Testis (tissue), 3 donors: ENCODE measurements around the gene SDCCAG8. TPM values are rescaled to one million over a fixed set of nuclear protein-coding genes. Genes with fewer than 3 reads are reported as not detected.

Experiments used
- DNase-seq: peaks from one replicate; pipeline ENCODE4 v3.0.0-alpha.2; 2019
- H3K27ac ChIP-seq, 2 donors: fragments of 200-600 bp; sonication (generic); one replicate each; pipeline ENCODE4 v1.5.1; 2019
- H3K27me3 ChIP-seq: fragments of 200-600 bp; sonication (generic); one replicate; pipeline ENCODE4 v1.5.1; 2019
- H3K36me3 ChIP-seq: fragments of 200-600 bp; sonication (generic); one replicate; pipeline ENCODE4 v1.5.1; 2017; ENCODE audit warnings: low read depth; ENCODE audit errors: missing control alignments
- H3K4me1 ChIP-seq: fragments of 200-600 bp; sonication (generic); one replicate; pipeline ENCODE4 v1.5.1; 2019
- H3K4me3 ChIP-seq, 2 donors: fragments of 200-600 bp; sonication (generic); one replicate each; pipeline ENCODE4 v1.5.1; 2017 to 2019
- H3K9me3 ChIP-seq: fragments of 200-600 bp; sonication (generic); one replicate; pipeline ENCODE4 v1.5.1; 2017
- POLR2A ChIP-seq: fragments of 450-650 bp; IDR thresholded peaks from one replicate; pipeline ENCODE4 v1.6.1; 2017; ENCODE audit warnings: antibody characterized with exemption, mild to moderate bottlenecking, moderate library complexity
- WGBS, 2 donors: methylation state at CpG; one replicate each; pipeline ENCODE4 v1.1.5; 2018; 5-methylcytosine and 5-hydroxymethylcytosine counted together
- intact Hi-C: fragments of 100-400 bp; cut with DNase I; formaldehyde crosslinking; loops from one replicate; pipeline ENCODE4 v1.15.1; 2023; ENCODE audit warnings: low total_unique reads
- polyA plus RNA-seq: library from polyadenylated mRNA; stranded (reverse); fragments of 350-450 nt; fragmentation: Illumina TruSeq; extraction: RNeasy Lipid Tissue Mini Kit (QIAGEN cat#74804); gene quantifications from one replicate; pipeline ENCODE4 v1.2.3, GENCODE V29; 2014; ENCODE audit warnings: low read depth, low replicate concordance; ENCODE audit not compliant: insufficient read depth
- total RNA-seq, 2 donors: library from RNA; depleted of rRNA; stranded (reverse); fragments of >200 nt; gene quantifications; one replicate each; pipeline ENCODE4 v1.2.3, GENCODE V29; 2016
- TF ChIP-seq, protein P1 (sequence below), 3 experiments: fragments of 450-650 bp in 2 of 3; fragments of 200-600 bp in 1 of 3; sonication (generic) in 1 of 3; IDR thresholded peaks; one replicate each; pipeline ENCODE4 v1.5.1; 2016 to 2019; ENCODE audit warnings: antibody characterized with exemption in 3 of 3, mild to moderate bottlenecking in 2 of 3, moderate library complexity in 1 of 3

The SDCCAG8 gene
- total and polyA plus RNA-seq, 3 donors from 2014 or later = 21.9 to 45.4 (median 40.6) TPM

DNA sequence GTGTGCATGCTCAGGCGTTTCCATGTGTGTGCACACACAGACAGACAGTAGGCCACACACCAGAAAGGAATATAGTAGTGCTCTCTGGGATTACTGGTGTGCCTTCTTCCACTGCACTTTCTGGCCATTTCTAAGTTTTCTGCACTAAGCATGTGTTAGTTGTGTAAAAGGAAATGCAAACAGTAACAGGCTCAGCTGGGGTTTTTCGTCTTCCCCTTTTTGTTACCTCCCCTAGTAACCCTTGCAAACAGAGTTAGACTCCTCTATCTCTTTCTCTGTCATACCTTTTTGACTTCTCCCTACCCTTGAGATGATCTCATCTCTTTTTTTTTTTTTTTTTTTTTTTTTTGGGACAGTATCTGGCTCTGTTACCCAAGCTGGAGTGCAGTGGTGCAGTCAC lies 196.3 kb downstream of the SDCCAG8 start:
- Histone ChIP-seq H3K4me1 (no peaks in the 10 kb centered on the region), H3K27me3 (no peaks in the 10 kb centered on the region), H3K27ac (no peak overlapping the region), H3K4me3 (no peak overlapping the region), H3K9me3 (no peaks in the 10 kb centered on the region), H3K36me3 (no peaks in the 10 kb centered on the region)
- DNase-seq = no peak
- intact Hi-C loops = no loop called here
- 88 to 90% methylated on average over 2 of the region's 2 CpGs for WGBS, 2 donors
- TF ChIP-seq POLR2A = no peak
- TF ChIP-seq, protein P1, sequence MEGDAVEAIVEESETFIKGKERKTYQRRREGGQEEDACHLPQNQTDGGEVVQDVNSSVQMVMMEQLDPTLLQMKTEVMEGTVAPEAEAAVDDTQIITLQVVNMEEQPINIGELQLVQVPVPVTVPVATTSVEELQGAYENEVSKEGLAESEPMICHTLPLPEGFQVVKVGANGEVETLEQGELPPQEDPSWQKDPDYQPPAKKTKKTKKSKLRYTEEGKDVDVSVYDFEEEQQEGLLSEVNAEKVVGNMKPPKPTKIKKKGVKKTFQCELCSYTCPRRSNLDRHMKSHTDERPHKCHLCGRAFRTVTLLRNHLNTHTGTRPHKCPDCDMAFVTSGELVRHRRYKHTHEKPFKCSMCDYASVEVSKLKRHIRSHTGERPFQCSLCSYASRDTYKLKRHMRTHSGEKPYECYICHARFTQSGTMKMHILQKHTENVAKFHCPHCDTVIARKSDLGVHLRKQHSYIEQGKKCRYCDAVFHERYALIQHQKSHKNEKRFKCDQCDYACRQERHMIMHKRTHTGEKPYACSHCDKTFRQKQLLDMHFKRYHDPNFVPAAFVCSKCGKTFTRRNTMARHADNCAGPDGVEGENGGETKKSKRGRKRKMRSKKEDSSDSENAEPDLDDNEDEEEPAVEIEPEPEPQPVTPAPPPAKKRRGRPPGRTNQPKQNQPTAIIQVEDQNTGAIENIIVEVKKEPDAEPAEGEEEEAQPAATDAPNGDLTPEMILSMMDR (IDR thresholded peaks at IDR 0.05) = no peak

DNA sequence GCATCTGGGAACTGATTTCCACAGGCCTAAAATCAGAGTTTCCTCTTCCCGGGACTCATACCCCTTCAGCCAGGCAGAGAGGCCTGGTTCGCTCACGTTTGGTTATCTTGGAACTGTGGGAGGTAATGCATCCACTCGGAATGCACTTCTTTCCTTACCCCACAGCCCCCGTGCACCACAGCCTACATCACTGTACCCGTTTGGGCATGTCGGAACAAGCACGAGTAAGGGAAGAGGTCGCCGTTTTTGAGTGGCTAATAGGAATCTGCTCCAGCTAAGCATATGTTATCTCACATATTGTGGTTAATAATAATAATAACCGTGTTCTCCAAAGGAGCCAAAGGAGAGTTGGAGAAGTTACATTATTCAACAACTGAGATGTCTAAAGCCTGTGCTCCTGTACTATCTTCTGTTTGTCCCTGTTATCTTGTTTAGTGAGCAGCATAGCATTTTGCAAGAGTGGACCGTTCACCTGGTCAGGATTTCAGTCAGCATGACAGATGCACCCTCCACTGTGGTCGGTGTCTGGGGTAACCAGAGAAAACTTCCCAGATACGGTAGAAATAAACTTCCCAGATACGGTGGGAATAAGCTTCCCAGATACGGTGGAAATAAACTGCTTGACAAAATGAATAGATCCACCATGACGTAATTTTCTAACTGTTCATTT lies 198.6 kb downstream of the SDCCAG8 start:
- no peak for TF ChIP-seq POLR2A
- TF ChIP-seq, protein P1 (IDR thresholded peaks at IDR 0.05) = no peak
- no peak for DNase-seq
- no peaks in the 10 kb centered on the region for H3K27me3 ChIP-seq
- no peak overlapping the region for H3K4me3 ChIP-seq
- no peaks in the 10 kb centered on the region for H3K9me3 ChIP-seq
- H3K4me1 ChIP-seq = no peaks in the 10 kb centered on the region
- intact Hi-C loops = no loop called here
- H3K36me3 ChIP-seq = no peaks in the 10 kb centered on the region
- WGBS, 2 donors = 87 to 91% methylated on average over 17 of the region's 17 CpGs
- H3K27ac ChIP-seq = no peak overlapping the region

DNA sequence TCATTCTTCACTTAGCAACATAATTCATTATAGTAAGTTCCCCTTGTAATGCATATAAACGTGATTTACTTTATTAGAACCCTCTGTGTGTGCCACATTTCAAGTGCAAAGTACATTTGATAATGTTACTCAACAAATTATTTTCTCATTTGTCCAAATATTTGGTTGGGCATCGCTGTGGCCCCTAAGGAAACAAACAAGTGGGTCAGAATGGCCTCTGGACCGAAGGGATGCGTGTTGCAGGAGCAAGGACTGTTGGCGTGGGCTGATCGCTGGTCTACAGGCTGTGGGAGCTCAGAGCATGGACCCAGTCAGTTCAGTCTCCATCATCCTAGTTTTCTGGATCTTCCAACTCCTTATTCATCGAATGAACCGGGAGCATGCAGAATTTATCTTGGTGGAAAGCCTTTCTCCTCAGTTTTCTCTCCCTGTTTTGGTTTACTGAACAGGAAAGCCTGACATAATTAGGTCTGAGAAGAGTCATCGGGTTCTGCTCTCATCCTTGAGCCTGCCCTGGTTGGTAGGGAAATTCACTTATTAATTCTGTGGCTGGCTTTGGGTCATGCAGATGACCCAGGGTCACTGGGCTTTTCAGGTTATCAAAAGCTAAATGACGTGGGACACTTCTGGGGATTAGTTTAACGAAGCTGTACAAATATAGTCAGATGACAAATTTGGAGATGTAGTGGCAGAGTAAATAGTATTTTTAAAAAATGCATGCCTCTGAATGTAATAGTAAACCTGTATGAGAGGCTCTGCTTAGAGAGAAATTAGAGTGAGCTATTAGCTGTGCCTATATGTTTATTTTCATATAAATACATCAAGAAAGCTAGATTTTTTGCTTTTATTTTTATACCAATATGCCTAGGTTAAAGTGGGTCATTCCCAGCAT lies 200.2 kb downstream of the SDCCAG8 start:
- H3K36me3 ChIP-seq = no peaks in the 10 kb centered on the region
- DNase-seq = no peak
- no peaks in the 10 kb centered on the region for H3K4me1 ChIP-seq
- intact Hi-C loops = no loop called here
- no peak overlapping the region for H3K27ac ChIP-seq
- no peak overlapping the region for H3K4me3 ChIP-seq
- no peaks in the 10 kb centered on the region for H3K9me3 ChIP-seq
- TF ChIP-seq, protein P1 (IDR thresholded peaks at IDR 0.05) = no peak
- TF ChIP-seq POLR2A = no peak
- WGBS, 2 donors = 94 to 97% methylated on average over 11 of the region's 11 CpGs
- H3K27me3 ChIP-seq = no peaks in the 10 kb centered on the region

- intact Hi-C loops = no loop called here
Measured at GRCh38 chr1:243457363-243457982, 201.6 kb downstream of the SDCCAG8 start.

More at GRCh38 chr1:243457363-243457982, 201.6 kb downstream of the SDCCAG8 start:
- 95 to 96% methylated on average over 9 of the region's 9 CpGs for WGBS, 2 donors
- DNase-seq = no peak
- H3K27ac ChIP-seq = no peak overlapping the region
- H3K4me3 ChIP-seq = no peak overlapping the region
- H3K9me3 ChIP-seq = no peaks in the 10 kb centered on the region
- H3K4me1 ChIP-seq = no peaks in the 10 kb centered on the region
- H3K27me3 ChIP-seq = no peaks in the 10 kb centered on the region
- H3K36me3 ChIP-seq = no peaks in the 10 kb centered on the region
- no peak for TF ChIP-seq POLR2A
- TF ChIP-seq, protein P1 (IDR thresholded peaks at IDR 0.05) = no peak
